SHP77 treated with DMSO at 0.1 percent for 48 hours (cell line): ENCODE data around the gene FXN.
"Not testable (repeated sequence)": the region's sequence is repeated elsewhere in the genome, so short reads cannot be mapped to it uniquely, and the experiment has no call there.

ENCODE experiments used
- DNase-seq: peaks from one replicate; lab custom pipeline; 2025; lab: John Stamatoyannopoulos, UW

FXN gene

DNA sequence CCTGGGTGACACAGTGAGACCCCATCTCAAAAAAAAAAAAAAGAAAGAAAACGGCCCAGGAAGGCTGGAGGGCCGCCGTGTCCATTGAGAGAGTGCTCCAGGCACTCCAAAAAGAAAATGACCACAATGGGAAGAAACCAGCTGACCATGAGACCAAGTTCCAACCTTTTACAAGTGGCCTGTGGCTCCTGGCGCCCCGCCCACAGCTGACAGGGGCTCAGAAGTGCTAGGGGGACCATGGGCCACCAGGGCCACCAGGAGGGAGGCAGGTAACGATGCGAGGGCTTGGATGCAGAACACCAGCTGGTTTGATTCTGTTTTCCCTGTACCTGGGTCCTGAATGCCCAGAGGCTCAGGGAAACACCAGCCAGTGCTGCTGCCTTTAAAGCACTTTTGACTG, 34.6 kb downstream of the FXN start:
- DNase-seq, result no peak

DNA sequence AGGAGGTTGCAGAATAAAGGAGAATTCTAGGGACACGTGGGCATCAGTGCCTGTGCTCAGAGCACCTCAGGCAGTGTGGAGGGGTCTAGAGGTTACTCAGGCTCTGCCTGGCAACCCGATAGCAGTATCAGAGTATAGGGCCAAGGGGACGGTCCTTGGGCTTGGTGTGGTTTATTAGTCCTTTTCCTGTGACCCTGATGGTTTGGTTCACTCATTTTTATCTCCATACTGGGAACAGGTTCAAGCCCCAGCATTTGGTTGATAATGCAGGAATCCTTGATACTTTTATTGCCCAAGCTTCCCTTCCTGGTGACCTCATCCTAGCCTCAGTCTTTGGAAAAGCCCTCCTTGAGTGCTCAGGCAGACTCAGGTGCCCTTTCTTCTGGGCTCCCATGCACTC, 35.5 kb downstream of the FXN start:
- DNase-seq, result no peak

DNA sequence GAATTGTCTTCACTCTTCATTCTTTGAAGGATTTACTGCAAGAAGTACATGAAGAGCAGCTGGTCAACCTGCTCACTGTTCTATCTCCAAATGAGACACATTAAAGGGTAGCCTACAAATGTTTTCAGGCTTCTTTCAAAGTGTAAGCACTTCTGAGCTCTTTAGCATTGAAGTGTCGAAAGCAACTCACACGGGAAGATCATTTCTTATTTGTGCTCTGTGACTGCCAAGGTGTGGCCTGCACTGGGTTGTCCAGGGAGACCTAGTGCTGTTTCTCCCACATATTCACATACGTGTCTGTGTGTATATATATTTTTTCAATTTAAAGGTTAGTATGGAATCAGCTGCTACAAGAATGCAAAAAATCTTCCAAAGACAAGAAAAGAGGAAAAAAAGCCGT, 37.6 kb downstream of the FXN start:
- DNase-seq, result no peak

DNA sequence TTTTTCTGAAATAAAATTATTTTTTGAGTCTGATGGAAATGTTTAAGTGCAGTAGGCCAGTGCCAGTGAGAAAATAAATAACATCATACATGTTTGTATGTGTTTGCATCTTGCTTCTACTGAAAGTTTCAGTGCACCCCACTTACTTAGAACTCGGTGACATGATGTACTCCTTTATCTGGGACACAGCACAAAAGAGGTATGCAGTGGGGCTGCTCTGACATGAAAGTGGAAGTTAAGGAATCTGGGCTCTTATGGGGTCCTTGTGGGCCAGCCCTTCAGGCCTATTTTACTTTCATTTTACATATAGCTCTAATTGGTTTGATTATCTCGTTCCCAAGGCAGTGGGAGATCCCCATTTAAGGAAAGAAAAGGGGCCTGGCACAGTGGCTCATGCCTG, 39.2 kb downstream of the FXN start:
- no peak for DNase-seq

DNA sequence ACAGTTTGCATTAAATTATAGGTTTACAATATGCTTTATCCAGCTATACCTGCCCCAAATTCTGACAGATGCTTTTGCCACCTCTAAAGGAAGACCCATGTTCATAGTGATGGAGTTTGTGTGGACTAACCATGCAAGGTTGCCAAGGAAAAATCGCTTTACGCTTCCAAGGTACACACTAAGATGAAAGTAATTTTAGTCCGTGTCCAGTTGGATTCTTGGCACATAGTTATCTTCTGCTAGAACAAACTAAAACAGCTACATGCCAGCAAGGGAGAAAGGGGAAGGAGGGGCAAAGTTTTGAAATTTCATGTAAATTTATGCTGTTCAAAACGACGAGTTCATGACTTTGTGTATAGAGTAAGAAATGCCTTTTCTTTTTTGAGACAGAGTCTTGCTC, 41.0 kb downstream of the FXN start:
- no peak for DNase-seq

DNA sequence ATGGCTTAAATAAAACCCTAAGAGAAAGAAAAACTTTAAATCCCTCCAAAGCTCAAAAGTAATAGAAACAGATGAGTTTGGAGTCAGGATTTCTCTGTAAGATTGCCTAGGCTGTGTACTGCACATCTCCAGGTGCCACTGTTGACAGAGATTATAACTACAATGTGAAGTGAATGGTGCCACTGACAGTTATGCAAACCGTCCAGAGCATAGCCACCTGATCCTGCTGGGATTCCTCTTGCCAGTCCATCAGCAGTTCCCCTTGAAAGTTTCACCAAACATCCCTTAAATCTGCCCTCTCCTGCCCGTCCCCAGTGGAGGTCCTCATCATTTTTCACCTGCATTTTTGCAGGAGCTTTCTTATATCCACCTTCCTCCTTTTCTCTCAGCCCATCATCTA, 42.5 kb downstream of the FXN start:
- no peak for DNase-seq

DNA sequence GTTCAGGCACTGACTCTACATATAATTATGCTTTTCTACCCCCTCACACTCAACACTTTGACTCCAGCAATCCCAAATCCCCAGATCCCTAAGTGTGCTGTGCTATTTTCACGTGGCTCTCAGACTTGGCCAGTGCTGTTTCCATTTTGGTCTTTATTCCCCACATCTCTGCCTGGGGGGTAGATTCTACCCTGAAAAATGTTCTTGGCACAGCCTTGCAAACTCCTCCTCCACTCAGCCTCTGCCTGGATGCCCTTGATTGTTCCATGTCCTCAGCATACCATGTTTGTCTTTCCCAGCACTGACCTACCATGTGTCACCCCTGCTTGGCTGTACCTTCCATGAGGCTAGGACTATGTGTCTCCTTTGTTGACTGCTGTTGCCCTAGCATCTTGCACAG, 43.0 kb downstream of the FXN start:
- DNase-seq, result no peak

DNA sequence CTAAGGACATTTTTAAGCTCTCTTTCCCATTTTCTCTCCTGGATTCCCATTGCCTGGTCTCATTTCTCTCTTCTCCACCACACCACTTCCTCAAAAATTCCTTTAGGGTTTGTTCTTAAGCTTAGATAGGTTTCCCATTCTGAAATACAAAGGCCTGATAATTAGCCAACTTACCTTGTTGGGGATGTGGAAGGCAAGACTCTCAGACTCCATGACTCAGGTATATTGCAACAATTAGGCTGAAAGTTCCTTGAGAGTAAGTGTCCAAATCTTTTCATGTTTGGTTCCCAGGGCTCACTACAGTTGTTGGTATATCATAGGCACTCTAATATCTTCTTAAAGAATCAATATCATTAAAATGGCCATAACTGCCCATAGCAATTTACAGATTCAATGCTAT, 43.6 kb downstream of the FXN start:
- no peak for DNase-seq

DNA sequence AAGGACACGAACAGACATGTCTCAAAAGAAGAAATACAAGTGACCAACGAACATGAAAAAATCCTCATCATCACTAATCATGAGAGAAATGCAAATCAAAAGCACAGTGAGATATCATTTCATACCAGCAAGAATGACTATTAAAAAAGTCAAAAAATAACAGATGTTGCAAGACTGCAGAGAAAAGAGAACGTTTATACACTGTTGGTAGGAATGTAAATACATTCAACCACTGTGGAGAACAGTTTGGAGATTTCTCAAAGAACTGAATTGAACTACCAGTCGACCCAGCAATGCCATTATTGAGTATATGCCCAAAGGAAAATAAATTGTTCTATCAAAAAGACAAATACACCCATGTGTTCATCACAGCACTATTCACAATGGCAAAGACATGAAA, 45.7 kb downstream of the FXN start:
- DNase-seq, result no peak

DNA sequence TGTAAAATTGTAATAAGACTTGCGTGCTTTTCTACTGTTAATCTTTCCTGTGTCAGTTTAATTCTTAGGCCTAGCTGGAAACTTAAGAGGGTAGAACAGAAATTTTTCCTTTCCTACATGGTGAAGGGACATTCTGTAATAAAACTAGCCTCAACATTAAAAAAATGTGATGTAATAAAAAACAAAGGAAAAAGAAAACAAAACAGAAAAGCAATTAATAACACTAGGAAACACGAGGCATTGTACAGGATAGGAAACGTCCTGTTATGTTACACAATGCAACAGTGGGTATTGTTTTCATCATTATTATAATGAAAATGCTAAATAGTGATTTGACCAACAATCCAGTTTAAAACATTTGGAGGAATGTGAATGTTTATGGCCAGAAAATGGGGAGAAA, 47.8 kb downstream of the FXN start:
- no peak for DNase-seq

DNA sequence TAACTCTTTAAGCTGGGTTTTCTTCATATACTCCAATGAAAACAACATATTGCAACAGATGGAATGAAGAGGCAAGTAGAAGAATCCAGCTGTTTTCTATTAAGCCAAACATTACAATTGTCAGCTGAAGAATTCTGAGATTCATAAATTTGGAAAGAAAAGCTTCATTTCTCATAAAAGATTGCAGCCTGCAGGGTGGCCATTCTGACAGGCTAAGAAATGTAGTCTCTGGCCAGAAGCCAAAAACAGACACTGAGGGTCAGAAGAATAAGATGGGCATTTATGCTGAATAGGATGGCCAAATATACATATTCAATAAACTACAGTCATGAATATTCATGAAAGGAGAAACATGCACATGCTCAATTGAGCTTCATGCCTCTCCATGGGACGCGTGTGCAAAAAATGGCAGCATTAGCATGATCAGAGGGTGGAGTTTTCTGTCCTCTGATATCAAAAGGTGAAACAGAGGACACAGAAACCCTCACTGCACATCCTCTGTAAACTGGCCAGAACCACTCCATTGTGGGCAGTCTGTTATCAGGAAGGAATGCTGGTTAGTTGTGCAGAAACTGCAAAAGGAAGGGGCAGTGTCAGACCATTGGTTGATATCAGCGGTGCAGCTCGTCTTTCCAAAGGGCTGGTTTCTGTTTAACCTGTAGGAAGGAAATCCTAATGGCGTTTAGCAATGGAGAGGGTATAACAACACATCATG, 50.2 kb downstream of the FXN start:
- DNase-seq, result no peak

DNA sequence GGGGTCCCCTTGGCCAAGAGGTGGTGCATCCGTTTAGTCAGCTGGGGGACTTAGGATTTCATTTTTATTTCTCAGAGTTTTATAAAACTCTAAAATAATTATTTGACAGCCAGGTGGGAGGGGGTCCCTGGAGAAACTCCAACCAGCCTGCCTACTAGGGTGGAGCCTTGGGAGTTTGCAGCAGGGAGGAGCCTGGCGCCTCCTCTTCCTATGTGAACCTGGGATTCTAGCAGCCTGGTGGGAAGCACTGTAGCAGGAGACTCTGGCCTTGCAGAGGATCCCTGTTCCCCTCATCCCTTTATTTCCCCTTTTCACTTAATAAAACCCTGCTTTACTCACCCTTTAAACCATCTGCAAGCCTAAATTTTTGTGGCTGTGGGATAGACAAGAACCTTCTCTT, 50.8 kb downstream of the FXN start:
- DNase-seq, result no peak

DNA sequence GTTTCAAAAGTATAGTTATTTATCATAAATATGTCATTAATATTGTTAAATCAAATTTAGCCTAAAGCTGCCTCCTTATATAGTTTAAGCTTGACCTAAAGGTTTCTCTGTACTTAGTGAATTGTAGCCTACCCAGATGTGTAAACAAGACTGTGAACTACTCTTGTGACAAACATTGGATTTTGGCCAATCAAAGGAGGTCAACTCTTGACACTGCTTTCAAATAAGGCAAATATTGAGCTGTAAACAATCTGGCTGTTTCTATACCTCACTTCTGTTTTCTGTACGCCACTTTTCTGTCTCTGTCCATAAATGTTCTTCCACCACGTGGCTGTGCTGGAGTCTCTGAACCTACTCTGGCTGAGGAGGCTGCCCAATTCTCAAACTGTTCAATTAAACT, 51.2 kb downstream of the FXN start:
- no peak for DNase-seq

DNA sequence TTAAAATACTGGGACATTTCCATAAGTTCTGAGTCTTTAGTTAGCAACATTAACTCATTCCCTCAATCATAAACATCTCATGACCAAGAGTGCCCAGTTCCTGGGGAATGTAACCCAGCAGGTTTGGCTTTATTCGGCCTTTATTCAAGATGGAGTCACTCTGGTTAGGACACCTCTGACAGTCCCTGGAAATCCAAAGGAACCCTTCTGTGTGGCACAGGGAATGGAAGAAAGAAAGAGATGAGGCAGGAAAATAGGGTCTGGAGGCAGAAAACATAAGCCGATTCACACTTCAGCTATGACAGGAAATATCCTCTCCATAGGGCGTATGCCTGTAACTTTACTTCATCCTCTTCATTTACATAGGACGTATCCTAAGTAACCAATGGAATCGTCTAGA, 53.5 kb downstream of the FXN start:
- DNase-seq, result no peak

DNA sequence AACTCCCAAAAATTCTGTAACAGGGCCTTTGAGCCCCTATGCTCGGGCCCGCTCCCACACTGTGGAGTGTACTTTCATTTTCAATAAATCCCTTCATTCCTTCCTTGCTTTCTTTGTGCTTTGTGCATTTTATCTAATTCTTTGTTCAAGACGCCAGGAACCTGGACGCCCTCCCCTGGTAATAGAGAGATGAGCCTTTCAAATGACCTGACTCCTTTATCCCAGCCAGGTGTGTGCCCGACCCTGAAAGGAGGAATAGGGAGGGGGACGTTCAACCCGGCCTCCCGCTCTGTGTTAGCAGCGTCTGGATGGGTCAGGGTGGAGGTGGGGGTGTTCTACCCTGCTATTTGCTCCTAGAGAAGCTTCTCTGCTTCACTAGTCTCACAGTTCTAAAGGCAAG, 53.9 kb downstream of the FXN start:
- DNase-seq, result no peak

DNA sequence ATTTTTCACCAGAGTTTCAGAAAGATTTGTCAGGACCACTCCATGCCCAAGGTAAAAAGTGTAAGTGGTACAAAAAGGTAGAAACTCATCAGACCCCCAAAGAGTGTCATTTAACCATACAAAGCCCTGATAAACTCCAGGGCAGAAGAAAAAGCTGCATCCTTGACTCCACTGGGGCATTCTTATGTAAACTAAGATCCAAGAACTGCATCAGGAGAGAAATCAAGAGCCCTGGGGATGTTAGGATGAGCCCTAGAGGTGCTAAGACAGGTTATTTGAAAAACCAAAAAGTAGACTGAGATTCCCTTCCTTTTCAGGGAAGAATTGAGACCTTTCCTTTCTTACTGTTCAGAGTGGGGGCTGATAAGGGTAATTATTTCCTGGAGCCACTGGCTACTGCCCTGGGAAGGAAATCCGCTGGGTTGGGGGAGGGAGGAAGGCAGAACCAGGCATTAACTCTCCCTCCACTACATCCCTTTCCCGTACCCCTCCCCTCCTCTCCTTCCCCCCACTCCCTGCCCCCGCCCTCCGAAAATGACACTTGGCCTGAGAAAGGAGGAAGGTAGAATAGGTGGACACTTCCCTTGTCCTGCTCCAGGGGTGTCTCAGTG, 54.7 kb downstream of the FXN start:
- no peak for DNase-seq

DNA sequence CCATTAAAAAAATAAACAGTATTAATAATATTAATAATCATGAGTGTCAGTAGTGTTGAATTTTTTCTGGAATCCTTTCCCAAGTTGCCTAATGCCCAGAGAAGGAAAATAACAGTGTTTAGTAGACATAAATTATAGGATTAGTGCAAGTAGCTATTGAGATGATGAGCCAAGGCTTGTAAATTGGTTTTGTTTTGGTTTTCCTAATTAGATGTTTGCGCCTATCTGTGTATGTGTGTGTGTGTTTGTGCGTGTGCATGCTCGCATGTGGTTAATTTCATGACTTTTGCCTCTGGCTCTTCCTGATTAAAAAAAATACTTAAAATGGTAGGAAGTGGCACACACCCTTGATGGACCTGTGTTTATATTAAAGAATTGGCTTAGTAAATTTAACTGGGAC, 55.4 kb downstream of the FXN start:
- DNase-seq, result no peak

DNA sequence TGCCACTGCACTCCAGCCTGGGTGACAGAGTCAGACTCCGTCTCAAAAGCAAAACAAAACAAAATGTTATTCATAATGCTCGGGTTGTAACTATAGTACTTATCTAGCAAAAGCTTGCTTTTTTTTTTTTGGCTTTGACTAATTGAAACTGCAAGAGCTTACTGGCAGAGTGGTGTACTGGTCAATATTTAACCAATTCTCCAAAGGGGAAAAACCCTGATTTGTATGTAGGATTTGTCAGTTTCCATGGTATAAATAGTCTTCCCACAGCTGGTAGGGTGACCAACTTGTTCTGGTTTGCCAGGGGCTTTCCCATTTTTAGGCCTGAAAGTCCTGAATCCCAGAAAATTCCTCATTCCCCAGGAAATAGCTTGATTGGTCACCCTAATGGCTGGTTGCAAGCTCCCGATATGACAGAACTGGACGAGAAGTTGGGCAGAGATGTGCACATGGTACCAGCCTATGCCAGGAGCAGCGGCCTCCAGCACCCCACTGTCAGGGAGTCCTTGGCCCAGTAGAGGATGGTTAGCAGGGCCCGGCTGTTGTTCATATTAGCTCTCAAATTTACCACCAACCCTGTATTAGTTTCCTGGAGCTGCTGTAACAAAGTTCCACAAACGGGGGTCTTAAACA, 58.0 kb downstream of the FXN start:
- no peak for DNase-seq

DNA sequence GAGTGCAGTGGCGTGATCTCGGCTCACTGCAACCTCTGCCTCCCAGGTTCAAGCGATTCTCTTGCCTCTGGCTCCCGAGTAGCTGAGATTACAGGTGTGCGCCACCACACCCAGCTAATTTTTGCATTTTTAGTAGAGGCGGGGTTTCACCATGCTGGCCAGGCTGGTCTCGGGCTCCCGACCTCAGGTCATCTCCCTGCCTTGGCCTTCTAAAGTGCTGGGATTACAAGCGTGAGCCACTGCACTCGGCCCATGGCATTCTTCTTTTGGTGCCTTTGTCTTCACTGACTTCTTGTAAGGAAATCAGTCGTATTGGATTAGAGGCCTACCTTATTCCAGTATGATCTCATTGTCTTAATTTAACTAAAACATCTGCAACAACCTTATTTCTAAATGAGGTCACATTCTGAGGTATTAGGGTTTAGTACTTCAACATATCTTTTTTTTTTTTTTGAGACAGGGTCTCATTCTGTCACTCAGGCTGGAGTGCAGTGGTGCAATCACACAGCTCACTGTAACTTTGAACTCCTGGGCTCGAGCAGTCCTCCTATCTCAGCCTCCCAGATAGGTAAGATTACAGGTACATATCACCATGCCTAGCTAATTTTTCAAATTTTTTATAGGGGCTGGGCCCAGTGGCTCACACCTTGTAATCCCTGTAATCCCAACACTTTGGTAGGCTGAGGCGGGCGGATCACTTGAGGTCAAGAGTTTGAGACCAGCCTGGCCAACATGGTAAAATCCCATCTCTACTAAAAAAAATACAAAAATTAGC, 59.0 kb downstream of the FXN start:
- DNase-seq, result not testable (repeated sequence)

DNA sequence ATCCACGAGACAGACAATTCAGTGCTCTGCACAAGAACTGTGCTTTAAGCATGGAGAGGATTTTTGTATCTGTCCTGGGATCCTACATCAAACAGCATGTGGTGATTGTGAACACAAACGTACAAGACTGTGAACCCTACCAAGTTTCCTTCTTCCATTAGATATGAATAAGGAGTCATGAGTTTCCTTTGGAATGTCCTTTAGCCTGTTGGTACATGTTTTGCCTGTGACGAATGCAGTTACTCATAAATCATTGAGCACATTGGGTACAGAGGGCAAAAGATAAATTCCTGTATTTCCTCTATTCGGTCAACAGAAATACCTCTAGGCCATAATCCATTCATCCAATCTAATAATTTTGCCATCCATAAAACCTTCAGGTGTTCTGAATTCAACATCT, 61.5 kb downstream of the FXN start:
- no peak for DNase-seq

DNA sequence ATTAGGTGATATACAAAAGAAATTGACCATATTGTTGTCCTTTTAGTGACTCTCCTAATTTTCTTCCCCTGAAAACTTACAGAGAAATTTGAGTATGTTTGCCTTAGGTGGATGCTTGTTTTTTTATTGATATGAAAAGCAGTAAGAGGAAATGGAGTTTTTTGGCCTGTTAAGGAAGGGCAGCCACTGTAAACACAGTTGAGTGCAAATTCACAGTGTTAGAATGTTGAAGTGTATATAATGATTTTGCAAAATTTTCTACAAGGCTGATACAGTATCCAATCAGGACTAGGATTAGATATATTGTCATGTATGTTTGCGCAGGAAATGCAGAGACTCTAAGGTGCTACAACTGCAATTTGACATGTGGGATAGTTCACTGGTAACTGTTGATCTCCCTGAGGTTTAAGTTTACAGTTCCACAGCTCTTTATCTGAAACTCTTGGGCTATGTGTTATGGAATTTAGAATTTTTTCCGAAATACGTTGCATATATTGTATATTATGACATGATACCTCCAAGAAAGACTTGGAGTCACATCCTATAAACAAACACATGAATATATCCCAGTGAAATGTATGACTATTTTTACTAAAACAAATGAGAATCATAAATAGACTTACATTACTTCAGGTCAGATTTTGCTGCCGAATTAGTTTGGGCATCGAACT, 62.5 kb downstream of the FXN start:
- DNase-seq, result no peak

DNA sequence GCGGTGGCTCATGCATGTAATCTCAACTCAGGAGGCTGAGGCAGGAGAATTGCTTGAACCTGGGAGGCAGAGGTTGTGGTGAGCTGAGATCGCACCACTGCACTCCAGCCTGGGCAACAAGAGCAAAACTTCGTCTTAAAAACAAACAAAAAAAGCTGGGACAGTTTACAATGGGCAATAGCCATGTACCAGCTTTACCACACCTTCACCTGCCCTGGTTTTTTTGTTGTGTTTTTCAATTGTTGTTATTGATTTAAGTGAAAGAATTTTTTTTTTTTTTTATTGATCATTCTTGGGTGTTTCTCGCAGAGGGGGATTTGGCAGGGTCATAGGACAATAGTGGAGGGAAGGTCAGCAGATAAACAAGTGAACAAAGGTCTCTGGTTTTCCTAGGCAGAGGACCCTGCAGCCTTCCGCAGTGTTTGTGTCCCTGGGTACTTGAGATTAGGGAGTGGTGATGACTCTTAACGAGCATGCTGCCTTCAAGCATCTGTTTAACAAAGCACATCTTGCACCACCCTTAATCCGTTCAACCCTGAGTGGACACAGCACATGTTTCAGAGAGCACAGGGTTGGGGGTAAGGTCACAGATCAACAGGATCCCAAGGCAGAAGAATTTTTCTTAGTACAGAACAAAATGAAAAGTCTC, 67.9 kb downstream of the FXN start:
- not testable (repeated sequence) for DNase-seq
